T-cell (primary cell): ENCODE data around the gene IFI6. TPM values are rescaled to one million over a fixed set of nuclear protein-coding genes. Genes with fewer than 3 reads are reported as not detected.

Experiments
- ATAC-seq, 4 experiments: fragments of 200-7000 bp in 3 of 4; fragments of 150-1000 bp in 1 of 4; cut with Tn5 transposase; replicated peaks in 1 of 4; 1 replicate in 3 of 4; 2 replicates in 1 of 4; pipeline ENCODE4 v1.10.0; 2021; ENCODE audit warnings: moderate library complexity in 3 of 4, mild to moderate bottlenecking in 2 of 4, moderate number of reproducible peaks in 1 of 4
- CTCF ChIA-PET, 2 donors: fragments of 300-600 bp; sonication (Branson Sonifier 250); formaldehyde crosslinking; loops; one replicate each; lab custom pipeline; 2022; ENCODE audit warnings: antibody characterized with exemption in 2 of 2; lab: Charles Lee
- POLR2A ChIA-PET, 2 donors: fragments of 300-600 bp; sonication (Branson Sonifier 250); formaldehyde crosslinking; loops; one replicate each; lab custom pipeline; 2022; ENCODE audit warnings: antibody characterized with exemption in 2 of 2; lab: Charles Lee
- DNase-seq, 35 experiments: peaks; one replicate each; pipeline versions ENCODE4 v3.0.0 to v3.0.0-alpha.2; 2013 to 2023
- H3K27ac ChIP-seq: one replicate; pipeline ENCODE4 v1.5.1; 2013; ENCODE audit warnings: low read length
- H3K27me3 ChIP-seq, 2 experiments: replicated peaks in 1 of 2; 1 replicate in 1 of 2; 2 replicates in 1 of 2; pipeline versions ENCODE4 v1.6.1 to v1.7.0; 2013; ENCODE audit warnings: low read length in 1 of 2, mixed read lengths in 1 of 2; ENCODE audit not compliant: control insufficient read depth in 2 of 2, insufficient read depth in 2 of 2; ENCODE audit errors: extremely low read depth in 1 of 2
- H3K36me3 ChIP-seq, 2 donors: 1 replicate in 1 of 2; 2 replicates in 1 of 2; pipeline versions ENCODE4 v1.6.1 to v1.7.0; 2013; ENCODE audit warnings: low read length in 1 of 2; ENCODE audit not compliant: control insufficient read depth in 2 of 2, insufficient read depth in 1 of 2; ENCODE audit errors: extremely low read depth in 1 of 2
- H3K4me1 ChIP-seq, 2 experiments: 1 replicate in 1 of 2; 2 replicates in 1 of 2; pipeline versions ENCODE4 v1.6.1 to v1.7.0; 2013; ENCODE audit warnings: low read length in 2 of 2, mixed read lengths in 1 of 2; ENCODE audit not compliant: insufficient read depth in 2 of 2, control insufficient read depth in 1 of 2; ENCODE audit errors: extremely low read depth in 1 of 2
- H3K4me3 ChIP-seq, 2 donors: 1 replicate in 1 of 2; 2 replicates in 1 of 2; pipeline versions ENCODE4 v1.5.1 to v1.7.0; 2013; ENCODE audit warnings: mild to moderate bottlenecking in 2 of 2, low read length in 1 of 2, moderate library complexity in 1 of 2; ENCODE audit not compliant: control insufficient read depth in 1 of 2; ENCODE audit errors: extremely low read depth in 1 of 2
- H3K9me3 ChIP-seq: 2 replicates; pipeline ENCODE4 v1.7.0; 2013
- H3K27ac Mint-ChIP-seq, 2 donors: one replicate each; pipeline ENCODE4 v1.8.0; 2020 to 2021; ENCODE audit warnings: mild to moderate bottlenecking in 2 of 2, mixed read lengths in 2 of 2
- H3K27me3 Mint-ChIP-seq, 2 donors: one replicate each; pipeline ENCODE4 v1.8.0; 2021 to 2022; ENCODE audit warnings: mixed read lengths in 2 of 2
- H3K36me3 Mint-ChIP-seq: one replicate; pipeline ENCODE4 v1.8.0; 2021; ENCODE audit warnings: mixed read lengths
- H3K4me1 Mint-ChIP-seq, 3 donors: one replicate each; pipeline ENCODE4 v1.8.0; 2020 to 2022; ENCODE audit warnings: mixed read lengths in 3 of 3, mild to moderate bottlenecking in 1 of 3
- H3K4me3 Mint-ChIP-seq, 3 donors: one replicate each; pipeline ENCODE4 v1.8.0; 2020 to 2022; ENCODE audit warnings: mild to moderate bottlenecking in 3 of 3, mixed read lengths in 3 of 3, moderate library complexity in 3 of 3
- H3K9me3 Mint-ChIP-seq, 3 donors: one replicate each; pipeline ENCODE4 v1.8.0; 2020 to 2022; ENCODE audit warnings: mixed read lengths in 3 of 3
- WGBS: methylation state at CpG from one replicate; pipeline ENCODE4 v1.1.5; 2013; ENCODE audit warnings: missing lambda C conversion rate; ENCODE audit not compliant: insufficient coverage; 5-methylcytosine and 5-hydroxymethylcytosine counted together
- total RNA-seq, 35 experiments: library from RNA in 6 of 35; stranded (reverse) in 6 of 35; fragments of 120-200 nt in 1 of 35; gene quantifications; one replicate each; pipeline versions ENCODE4 v1.2.1 to v1.2.4 and lab custom pipeline; 2013 to 2026

The IFI6 gene
- total RNA-seq, 5 donors from 2014 or later (not counting 1 experiment from before 2014, with no cell fraction given), result 28.2 to 52.1 (median 40.7) TPM

DNA sequence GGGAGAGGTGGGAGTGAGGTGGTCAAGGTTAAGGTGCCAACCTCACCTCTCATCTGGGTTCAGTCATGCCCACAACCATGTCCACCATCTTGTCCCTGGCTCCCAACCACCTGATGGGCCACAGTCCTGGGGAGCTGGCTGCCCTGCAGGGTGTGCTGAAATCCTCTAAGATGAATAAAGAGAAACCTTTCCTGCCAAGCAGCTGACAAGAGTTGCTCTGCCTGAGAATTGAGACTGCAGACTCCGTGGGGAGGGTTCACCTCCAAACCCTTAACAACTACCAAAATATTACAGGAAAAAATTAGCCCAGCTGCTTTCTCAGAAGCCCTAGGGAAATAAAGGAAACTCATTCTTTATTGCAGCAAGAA is 21.8 kb downstream of the IFI6 start:
- H3K9me3 Mint-ChIP-seq, result no peaks in the 10 kb centered on the region
- no peak overlapping the region for H3K27ac Mint-ChIP-seq
- no peaks in the 10 kb centered on the region for H3K27me3 Mint-ChIP-seq
- no peak overlapping the region for H3K4me3 Mint-ChIP-seq
- no peaks in the 10 kb centered on the region for H3K36me3 Mint-ChIP-seq
- ChIA-PET POLR2A (interaction anchor here in 1 of 2 donors (0.7 kb wide), 1 partner anchor 34 kb away, joined by 3 read pairs; no protein-coding TSS in a partner anchor), CTCF (interaction anchor here (0.6 to 0.7 kb wide), 3 partner anchors 10 to 205 kb away, joined by 3 to 7 read pairs (median 3); no protein-coding TSS in a partner anchor)
- H3K9me3 ChIP-seq, result no peaks in the 10 kb centered on the region
- ATAC-seq (no peak), DNase-seq (no peak)
- WGBS, result no CpG with 5 or more reads among the region's 1 CpG
- H3K4me1 Mint-ChIP-seq, result peaks cover 12 to 33% (median 16%) of the 10 kb centered on the region in 3 donors
- no peaks in the 10 kb centered on the region for H3K4me1 ChIP-seq
- H3K27me3 ChIP-seq, result no peaks in the 10 kb centered on the region
- H3K4me3 ChIP-seq, result no peak overlapping the region
- H3K36me3 ChIP-seq, result no peaks in the 10 kb centered on the region
- H3K27ac ChIP-seq, result no peak overlapping the region

DNA sequence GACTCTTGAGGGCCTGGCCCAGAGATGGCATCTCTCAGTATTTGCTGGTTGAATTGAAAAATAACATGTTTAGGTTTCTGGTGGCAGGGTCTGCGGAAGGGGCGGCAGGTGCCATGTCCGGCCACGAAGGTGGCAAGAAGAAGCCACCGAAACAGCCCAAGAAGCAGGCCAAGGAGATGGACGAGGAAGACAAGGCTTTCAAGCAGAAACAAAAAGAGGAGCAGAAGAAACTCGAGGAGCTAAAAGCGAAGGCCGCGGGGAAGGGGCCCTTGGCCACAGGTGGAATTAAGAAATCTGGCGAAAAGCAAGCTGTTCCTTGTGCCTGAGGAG is 22.7 kb downstream of the IFI6 start:
- no peak overlapping the region for H3K27ac ChIP-seq
- POLR2A ChIA-PET, result no interaction called here
- no peak overlapping the region for H3K4me3 ChIP-seq
- Mint-ChIP-seq H3K27me3 (no peaks in the 10 kb centered on the region), H3K9me3 (no peaks in the 10 kb centered on the region), H3K4me1 (peaks cover 16 to 40% (median 17%) of the 10 kb centered on the region in 3 donors), H3K27ac (no peak overlapping the region), H3K4me3 (no peak overlapping the region), H3K36me3 (no peaks in the 10 kb centered on the region)
- H3K4me1 ChIP-seq, result peaks cover 0 to 3% of the 10 kb centered on the region in 2 experiments
- no peaks in the 10 kb centered on the region for H3K36me3 ChIP-seq
- CTCF ChIA-PET, result interaction anchor here (0.6 to 0.7 kb wide), 3 partner anchors 9 to 144 kb away, joined by 3 to 7 read pairs (median 4); no protein-coding TSS in a partner anchor
- ATAC-seq, result no peak
- 96% methylated on average over 4 of the region's 11 CpGs for WGBS
- no peaks in the 10 kb centered on the region for H3K27me3 ChIP-seq
- H3K9me3 ChIP-seq, result no peaks in the 10 kb centered on the region
- no peak for DNase-seq

DNA sequence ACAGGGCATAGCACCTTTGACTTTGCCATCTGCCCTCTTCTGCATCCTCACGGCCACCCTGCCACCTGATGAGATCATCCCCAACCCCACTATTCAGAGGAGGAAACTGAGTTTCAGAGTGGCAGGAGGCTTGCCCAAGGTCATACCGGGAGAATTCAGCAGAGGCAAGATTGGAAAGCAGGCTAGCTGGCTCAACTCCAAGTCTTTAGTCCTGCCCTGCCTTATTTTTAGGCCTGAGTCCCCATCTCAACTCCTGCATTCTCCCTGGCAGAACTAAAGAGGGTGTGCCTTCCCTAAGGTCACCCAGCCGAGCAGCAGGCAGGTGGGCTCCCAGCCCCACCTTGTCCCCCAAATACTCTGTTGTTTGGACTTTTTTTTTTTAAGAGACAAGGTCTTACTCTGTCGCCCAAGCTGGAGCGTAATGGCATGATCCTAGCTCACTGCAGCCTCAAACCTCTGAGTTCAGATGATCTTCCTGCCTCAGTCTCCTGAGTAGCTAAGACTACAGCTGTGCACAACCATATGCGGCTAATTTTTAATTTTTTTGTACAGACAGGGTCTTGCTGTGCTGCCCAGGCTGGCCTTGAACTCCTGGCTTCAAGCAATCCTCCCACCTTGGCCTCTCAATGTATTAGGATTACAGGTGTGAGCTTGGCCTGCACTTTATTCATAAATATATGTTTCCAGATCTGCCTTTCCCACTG is 23.2 kb downstream of the IFI6 start:
- Mint-ChIP-seq H3K4me1 (peaks cover 22 to 45% (median 22%) of the 10 kb centered on the region in 3 donors), H3K36me3 (no peaks in the 10 kb centered on the region)

DNA sequence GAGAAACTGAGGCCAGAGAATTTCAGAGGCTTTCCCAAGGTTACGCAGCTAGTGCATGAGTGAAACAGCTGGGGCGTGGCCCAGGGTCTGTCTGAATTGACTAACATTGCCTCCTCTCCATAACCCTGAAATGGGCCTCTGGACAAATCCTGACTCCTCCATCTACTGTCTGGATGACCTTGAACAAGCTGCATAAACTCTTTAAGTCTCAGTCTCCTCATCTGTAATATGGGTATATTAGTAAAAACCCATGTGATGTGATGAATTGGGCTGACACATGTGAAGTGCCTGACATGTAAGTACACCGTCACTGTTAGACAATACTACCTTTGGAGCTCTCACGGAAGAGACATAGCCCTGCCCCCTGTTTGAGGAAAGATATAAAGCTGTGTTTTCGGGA is 24.7 kb downstream of the IFI6 start:
- peaks cover 27 to 51% (median 27%) of the 10 kb centered on the region in 3 donors for H3K4me1 Mint-ChIP-seq
- no peak overlapping the region for H3K4me3 ChIP-seq
- H3K4me1 ChIP-seq, result peaks cover 3 to 13% of the 10 kb centered on the region in 2 experiments
- ATAC-seq (no peak), DNase-seq (no peak)
- ChIA-PET CTCF (interaction anchor here in 1 of 2 donors (0.5 kb wide), 1 partner anchor 16 kb away, joined by 3 read pairs; no protein-coding TSS in a partner anchor), POLR2A (no interaction called here)
- H3K27me3 Mint-ChIP-seq, result no peaks in the 10 kb centered on the region
- no peaks in the 10 kb centered on the region for H3K36me3 ChIP-seq
- no peak overlapping the region for H3K27ac ChIP-seq
- no peaks in the 10 kb centered on the region for H3K9me3 Mint-ChIP-seq
- no peaks in the 10 kb centered on the region for H3K36me3 Mint-ChIP-seq
- WGBS, result no CpG with 5 or more reads among the region's 5 CpGs
- H3K9me3 ChIP-seq, result no peaks in the 10 kb centered on the region
- H3K27ac Mint-ChIP-seq, result no peak overlapping the region
- H3K27me3 ChIP-seq, result no peaks in the 10 kb centered on the region
- H3K4me3 Mint-ChIP-seq, result no peak overlapping the region

More for the DNA sequence above, 23.2 kb downstream of the IFI6 start:
- no peaks in the 10 kb centered on the region for H3K9me3 Mint-ChIP-seq
- 99% methylated on average over 6 of the region's 6 CpGs for WGBS
- Histone ChIP-seq H3K27me3 (no peaks in the 10 kb centered on the region), H3K27ac (no peak overlapping the region), H3K4me1 (peaks cover under 1 to 8% of the 10 kb centered on the region in 2 experiments), H3K9me3 (no peaks in the 10 kb centered on the region), H3K4me3 (no peak overlapping the region), H3K36me3 (no peaks in the 10 kb centered on the region)
- no peak for DNase-seq
- H3K4me3 Mint-ChIP-seq, result no peak overlapping the region
- no peak overlapping the region for H3K27ac Mint-ChIP-seq
- CTCF ChIA-PET, result no interaction called here
- POLR2A ChIA-PET, result no interaction called here
- ATAC-seq, result no peak
- H3K27me3 Mint-ChIP-seq, result no peaks in the 10 kb centered on the region

- POLR2A ChIA-PET, result interaction anchor here in 1 of 2 donors (0.6 kb wide), 1 partner anchor 611 kb away, joined by 3 read pairs; no protein-coding TSS in a partner anchor
- no peak for DNase-seq
- no peaks in the 10 kb centered on the region for H3K27me3 Mint-ChIP-seq
- ATAC-seq, result no peak
- H3K4me1 Mint-ChIP-seq, result peaks cover 27 to 51% (median 27%) of the 10 kb centered on the region in 3 donors
- H3K36me3 Mint-ChIP-seq, result no peaks in the 10 kb centered on the region
- Histone ChIP-seq H3K4me3 (no peak overlapping the region), H3K4me1 (peaks cover 3 to 13% of the 10 kb centered on the region in 2 experiments), H3K27ac (no peak overlapping the region), H3K27me3 (no peaks in the 10 kb centered on the region), H3K36me3 (no peaks in the 10 kb centered on the region), H3K9me3 (no peaks in the 10 kb centered on the region)
- CTCF ChIA-PET, result interaction anchor here in 1 of 2 donors (0.5 kb wide), 1 partner anchor 16 kb away, joined by 3 read pairs; no protein-coding TSS in a partner anchor
- H3K9me3 Mint-ChIP-seq, result no peaks in the 10 kb centered on the region
- WGBS, result 97% methylated on average over 7 of the region's 8 CpGs
- no peak overlapping the region for H3K4me3 Mint-ChIP-seq
- no peak overlapping the region for H3K27ac Mint-ChIP-seq
Observed at GRCh38 chr1:27646676-27647075, 25.3 kb downstream of the IFI6 start.

- POLR2A ChIA-PET, result no interaction called here
- 100% methylated on average over 3 of the region's 4 CpGs for WGBS
- no peak overlapping the region for H3K27ac Mint-ChIP-seq
- Histone ChIP-seq H3K27ac (no peak overlapping the region), H3K36me3 (no peaks in the 10 kb centered on the region), H3K9me3 (no peaks in the 10 kb centered on the region), H3K4me3 (no peak overlapping the region), H3K4me1 (peaks cover 3 to 13% of the 10 kb centered on the region in 2 experiments), H3K27me3 (no peaks in the 10 kb centered on the region)
- peaks cover 16 to 41% (median 18%) of the 10 kb centered on the region in 3 donors for H3K4me1 Mint-ChIP-seq
- CTCF ChIA-PET, result interaction anchor here (1.5 to 1.9 kb wide), 3 partner anchors 17 to 24 kb away, joined by 5 to 14 read pairs (median 7); no protein-coding TSS in a partner anchor
- no peak overlapping the region for H3K4me3 Mint-ChIP-seq
- DNase-seq (no peak), ATAC-seq (no peak)
- H3K27me3 Mint-ChIP-seq, result no peaks in the 10 kb centered on the region
- H3K9me3 Mint-ChIP-seq, result no peaks in the 10 kb centered on the region
- H3K36me3 Mint-ChIP-seq, result no peaks in the 10 kb centered on the region
Observed at GRCh38 chr1:27645071-27645415, 26.9 kb downstream of the IFI6 start.
